Neuronal stem cell (in vitro differentiated cells): ENCODE measurements around the gene DDX39A.

Experiments
- DNase-seq: peaks from one replicate; pipeline ENCODE4 v3.0.0-alpha.2; 2013; ENCODE audit warnings: low spot score
- H2AFZ ChIP-seq: one replicate; pipeline ENCODE4 v1.6.1; 2013; ENCODE audit warnings: mild to moderate bottlenecking, low read length, inconsistent platforms
- H2AK5ac ChIP-seq: 2 replicates; pipeline ENCODE4 v1.6.1; 2013; ENCODE audit warnings: low read depth, mild to moderate bottlenecking, inconsistent platforms, low read length, moderate library complexity, mixed read lengths
- H2BK120ac ChIP-seq: 2 replicates; pipeline ENCODE4 v1.6.1; 2013; ENCODE audit warnings: low read depth, mild to moderate bottlenecking, inconsistent platforms, low read length, moderate library complexity, mixed read lengths
- H2BK12ac ChIP-seq: one replicate; pipeline ENCODE4 v1.6.1; 2013; ENCODE audit warnings: low read length, inconsistent platforms
- H2BK15ac ChIP-seq: 2 replicates; pipeline ENCODE4 v1.6.1; 2013; ENCODE audit warnings: mild to moderate bottlenecking, low read length, inconsistent platforms, mixed read lengths
- H2BK5ac ChIP-seq: one replicate; pipeline ENCODE4 v1.6.1; 2013; ENCODE audit warnings: inconsistent platforms, mild to moderate bottlenecking, low read length, moderate library complexity
- H3K14ac ChIP-seq: one replicate; pipeline ENCODE4 v1.6.1; 2013; ENCODE audit warnings: low read length, inconsistent platforms
- H3K18ac ChIP-seq: 2 replicates; pipeline ENCODE4 v1.6.1; 2013; ENCODE audit warnings: low read length, inconsistent platforms
- H3K23ac ChIP-seq: 2 replicates; pipeline ENCODE4 v1.6.1; 2013; ENCODE audit warnings: low read depth, mild to moderate bottlenecking, mixed read lengths, low read length, inconsistent platforms; ENCODE audit not compliant: poor library complexity
- H3K27ac ChIP-seq: replicated peaks from 3 replicates; pipeline ENCODE4 v1.5.1; 2013; ENCODE audit warnings: low read length, inconsistent platforms
- H3K27me3 ChIP-seq, 3 experiments: 2 replicates each; pipeline ENCODE4 v1.6.1; 2013; ENCODE audit warnings: low read length in 3 of 3, mild to moderate bottlenecking in 2 of 3, inconsistent platforms in 1 of 3, low read depth in 1 of 3, mixed read lengths in 1 of 3, moderate library complexity in 1 of 3; ENCODE audit not compliant: control insufficient read depth in 3 of 3, insufficient read depth in 3 of 3
- H3K36me3 ChIP-seq, 2 donors: replicated peaks in 1 of 2; 2 replicates each; pipeline ENCODE4 v1.6.1; 2013; ENCODE audit warnings: low read length in 2 of 2; ENCODE audit not compliant: control insufficient read depth in 2 of 2, insufficient read depth in 2 of 2
- H3K4ac ChIP-seq: 2 replicates; pipeline ENCODE4 v1.6.1; 2013; ENCODE audit warnings: inconsistent platforms, mild to moderate bottlenecking, low read length, moderate library complexity
- H3K4me1 ChIP-seq, 2 donors: 1 replicate in 1 of 2; 2 replicates in 1 of 2; pipeline ENCODE4 v1.6.1; 2013; ENCODE audit warnings: low read length in 2 of 2, low read depth in 1 of 2; ENCODE audit not compliant: control insufficient read depth in 2 of 2, insufficient read depth in 1 of 2
- H3K4me2 ChIP-seq: one replicate; pipeline ENCODE4 v1.6.1; 2013; ENCODE audit warnings: mild to moderate bottlenecking, low read length, inconsistent platforms; ENCODE audit not compliant: insufficient read depth, poor library complexity, severe bottlenecking
- H3K4me3 ChIP-seq, 2 donors: 2 replicates each; pipeline ENCODE4 v1.5.1; 2013; ENCODE audit warnings: low read length in 2 of 2, mild to moderate bottlenecking in 2 of 2, inconsistent platforms in 1 of 2, moderate library complexity in 1 of 2
- H3K79me1 ChIP-seq: one replicate; pipeline ENCODE4 v1.6.1; 2013; ENCODE audit warnings: low read depth, mild to moderate bottlenecking, inconsistent platforms, low read length, moderate library complexity
- H3K9ac ChIP-seq: one replicate; pipeline ENCODE4 v1.6.1; 2013; ENCODE audit warnings: mild to moderate bottlenecking, low read depth, low read length, inconsistent platforms; ENCODE audit not compliant: poor library complexity
- H3K9me3 ChIP-seq, 2 donors: replicated peaks in 1 of 2; 2 replicates each; pipeline versions ENCODE3 to v1.6.1; 2013; ENCODE audit warnings: low read length in 2 of 2, mild to moderate bottlenecking in 2 of 2, inconsistent platforms in 1 of 2, low read depth in 1 of 2, mixed read lengths in 1 of 2, moderate library complexity in 1 of 2; ENCODE audit not compliant: control insufficient read depth in 2 of 2, insufficient read depth in 1 of 2
- H4K8ac ChIP-seq: one replicate; pipeline ENCODE4 v1.6.1; 2013; ENCODE audit warnings: low read depth, mild to moderate bottlenecking, inconsistent platforms, low read length, moderate library complexity
- H4K91ac ChIP-seq: one replicate; pipeline ENCODE4 v1.6.1; 2013; ENCODE audit warnings: low read length, low read depth, mild to moderate bottlenecking, inconsistent platforms; ENCODE audit not compliant: poor library complexity
- WGBS, 2 donors: extraction: QIAGEN DNeasy Blood & Tissue Kit; methylation state at CpG; one replicate each; pipeline ENCODE4 v1.1.7; 2013; ENCODE audit warnings: missing lambda C conversion rate in 2 of 2, mixed read lengths in 1 of 2; ENCODE audit not compliant: insufficient read length in 2 of 2, insufficient replicate concordance in 1 of 2; ENCODE audit errors: extremely low coverage in 2 of 2; 5-methylcytosine and 5-hydroxymethylcytosine counted together

DDX39A gene

GRCh38 chr19:14410091-14411051, 8.8 kb downstream of the DDX39A start:
- H3K27me3 ChIP-seq: no peaks in the 10 kb centered on the region
- WGBS, 2 donors: no CpG with 5 or more reads among the region's 44 CpGs
- no peak overlapping the region for H3K27ac ChIP-seq
- no peak overlapping the region for H3K14ac ChIP-seq
- H3K4me1 ChIP-seq: peaks cover 3 to 5% of the 10 kb centered on the region in 2 donors
- no peak overlapping the region for H2AFZ ChIP-seq
- H2BK15ac ChIP-seq: no peak overlapping the region
- H4K91ac ChIP-seq: no peak overlapping the region
- H3K4me2 ChIP-seq: no peak overlapping the region
- peaks cover 0 to 2% of the 10 kb centered on the region in 2 donors for H3K9me3 ChIP-seq
- no peak overlapping the region for H2BK120ac ChIP-seq
- H3K4me3 ChIP-seq: no peak overlapping the region
- H3K9ac ChIP-seq: no peak overlapping the region
- no peak overlapping the region for H3K4ac ChIP-seq
- no peak overlapping the region for H2BK12ac ChIP-seq
- H4K8ac ChIP-seq: no peak overlapping the region
- H3K23ac ChIP-seq: peak overlapping the region; percentile 55
- H3K18ac ChIP-seq: no peak overlapping the region
- peaks cover 60 to 87% of the 10 kb centered on the region in 2 donors for H3K36me3 ChIP-seq
- DNase-seq: no peak
- peaks cover 30% of the 10 kb centered on the region for H3K79me1 ChIP-seq
- no peak overlapping the region for H2AK5ac ChIP-seq
- H2BK5ac ChIP-seq: no peak overlapping the region

GRCh38 chr19:14409146-14410023, 9.8 kb downstream of the DDX39A start:
- H4K8ac ChIP-seq: no peak overlapping the region
- WGBS, 2 donors: no CpG with 5 or more reads among the region's 38 CpGs
- peaks cover 60 to 79% of the 10 kb centered on the region in 2 donors for H3K36me3 ChIP-seq

GRCh38 chr19:14408491-14409145, 10.5 kb downstream of the DDX39A start:
- Histone ChIP-seq H3K9me3 (peaks cover 0 to 2% of the 10 kb centered on the region in 2 donors), H2BK120ac (no peak overlapping the region), H3K4ac (no peak overlapping the region), H2BK12ac (no peak overlapping the region), H2BK15ac (no peak overlapping the region), H3K27me3 (no peaks in the 10 kb centered on the region), H2AFZ (no peak overlapping the region), H3K18ac (no peak overlapping the region), H2AK5ac (no peak overlapping the region), H3K36me3 (peaks cover 58 to 73% of the 10 kb centered on the region in 2 donors), H3K4me1 (peaks cover 3 to 7% of the 10 kb centered on the region in 2 donors), H2BK5ac (peak overlapping the region; percentile 24), H3K23ac (peak overlapping the region; percentile 91), H3K9ac (no peak overlapping the region), H3K14ac (no peak overlapping the region), H3K4me2 (no peak overlapping the region), H4K91ac (no peak overlapping the region), H3K4me3 (no peak overlapping the region), H3K79me1 (peaks cover 22% of the 10 kb centered on the region), H3K27ac (no peak overlapping the region), H4K8ac (no peak overlapping the region)
- DNase-seq: no peak
- WGBS, 2 donors: no CpG with 5 or more reads among the region's 20 CpGs

More at GRCh38 chr19:14409146-14410023, 9.8 kb downstream of the DDX39A start:
- Histone ChIP-seq H3K27ac (no peak overlapping the region), H2AFZ (no peak overlapping the region), H4K91ac (no peak overlapping the region), H2BK12ac (no peak overlapping the region), H3K79me1 (peaks cover 27% of the 10 kb centered on the region), H3K9ac (no peak overlapping the region), H2BK120ac (no peak overlapping the region), H3K4me1 (peaks cover 3 to 7% of the 10 kb centered on the region in 2 donors), H3K4ac (no peak overlapping the region), H2AK5ac (no peak overlapping the region), H3K9me3 (peaks cover 0 to 2% of the 10 kb centered on the region in 2 donors), H2BK5ac (peak overlapping the region; percentile 24), H3K27me3 (no peaks in the 10 kb centered on the region), H3K4me2 (no peak overlapping the region), H3K18ac (no peak overlapping the region), H3K14ac (no peak overlapping the region), H2BK15ac (no peak overlapping the region), H3K23ac (peak overlapping the region; percentile 91), H3K4me3 (no peak overlapping the region)
- no peak for DNase-seq
